Midbrain (tissue), 1 donor: ENCODE data around the gene NLRC4.
"Not testable (repeated sequence)": the region's sequence is repeated elsewhere in the genome, so short reads cannot be mapped to it uniquely, and the experiment has no call there.

Experiments
- DNase-seq: peaks from one replicate; lab custom pipeline; 2025; lab: John Stamatoyannopoulos, UW

The NLRC4 gene

GRCh38 chr2:32242331-32242730 lies 22.4 kb downstream of the NLRC4 start:
- DNase-seq, result no peak

- no peak for DNase-seq
Observed at GRCh38 chr2:32237996-32238395, 26.7 kb downstream of the NLRC4 start.

- DNase-seq, result no peak
Observed at GRCh38 chr2:32237488-32237887, 27.2 kb downstream of the NLRC4 start.

GRCh38 chr2:32235315-32235714 lies 29.4 kb downstream of the NLRC4 start:
- no peak for DNase-seq

- DNase-seq, result no peak
Observed at GRCh38 chr2:32231959-32232358, 32.7 kb downstream of the NLRC4 start.

- DNase-seq, result no peak
Observed at GRCh38 chr2:32229635-32230034, 35.1 kb downstream of the NLRC4 start.

- DNase-seq, result no peak
Observed at GRCh38 chr2:32228181-32228580, 36.5 kb downstream of the NLRC4 start.

GRCh38 chr2:32227492-32227891 lies 37.2 kb downstream of the NLRC4 start:
- no peak for DNase-seq

- no peak for DNase-seq
Observed at GRCh38 chr2:32222966-32223365, 41.7 kb downstream of the NLRC4 start.

- DNase-seq, result no peak
Observed at GRCh38 chr2:32220445-32220844, 44.2 kb downstream of the NLRC4 start.

GRCh38 chr2:32212295-32212694 lies 52.4 kb downstream of the NLRC4 start:
- no peak for DNase-seq

- DNase-seq, result no peak
Observed at GRCh38 chr2:32210767-32211408, 53.8 kb downstream of the NLRC4 start.

- not testable (repeated sequence) for DNase-seq
Observed at GRCh38 chr2:32203428-32203827, 61.3 kb downstream of the NLRC4 start.

- no peak for DNase-seq
Observed at GRCh38 chr2:32200814-32201213, 63.9 kb downstream of the NLRC4 start.

GRCh38 chr2:32192418-32192817 lies 72.3 kb downstream of the NLRC4 start:
- DNase-seq, result no peak

- DNase-seq, result no peak
Observed at GRCh38 chr2:32189011-32189410, 75.7 kb downstream of the NLRC4 start.

GRCh38 chr2:32182667-32183066 lies 82.0 kb downstream of the NLRC4 start:
- DNase-seq, result no peak
